K562 treated with DMSO at 1 percent for 24 hours (cell line): ENCODE measurements around the gene MIOX. TPM values are rescaled to one million over a fixed set of nuclear protein-coding genes. Genes with fewer than 3 reads are reported as not detected.

Experiments used
- total RNA-seq: library from RNA; unstranded; fragments of 300-600 nt; gene quantifications from 2 replicates; pipeline ENCODE4 v1.2.3, GENCODE V29; 2022; ENCODE audit warnings: low read depth; ENCODE audit not compliant: insufficient read depth

Gene MIOX
- total RNA-seq = not detected in 2 replicates

GRCh38 chr22:50486561-50487289 is at the start of gene MIOX:
Gene MIOX (plus strand): TSS chr22:50486859. CDS start chr22:50486898, 39 bp downstream.

GRCh38 chr22:50474710-50475651 is 11.7 kb upstream of the MIOX start, which contains the start of gene SBF1:
Gene SBF1 (minus strand): TSS chr22:50475035. CDS start chr22:50474840, 195 bp downstream.

GRCh38 chr22:50481440-50482106 is 5.1 kb upstream of the MIOX start, which contains the start of gene ADM2:
Gene ADM2 (plus strand): TSS chr22:50481543. CDS start chr22:50481848, 305 bp downstream.

GRCh38 chr22:50507421-50507990 is 20.8 kb downstream of the MIOX start, which contains the start of gene LMF2:
Gene LMF2 (minus strand): TSS chr22:50507702. CDS start chr22:50507675, 27 bp downstream.

GRCh38 chr22:50507991-50508884 is 21.6 kb downstream of the MIOX start, which contains the start of gene NCAPH2:
Gene NCAPH2 (plus strand): TSS chr22:50508224. CDS start chr22:50508338, 114 bp downstream.

GRCh38 chr22:50525104-50525857 is 38.6 kb downstream of the MIOX start, which contains the start of gene SCO2:
Gene SCO2 (minus strand): TSS chr22:50525598. CDS start chr22:50524411, 1,187 bp downstream.

GRCh38 chr22:50529897-50530579 is 43.4 kb downstream of the MIOX start, which contains the start of gene TYMP:
Gene TYMP (minus strand): TSS chr22:50530012. CDS start chr22:50529709, 303 bp downstream.

Other genes with a start within 250 kb of the MIOX start
- gene TUBGCP6, start 241.8 kb upstream of the MIOX start, total RNA-seq = 29.5 and 37.4 TPM in 2 replicates
- gene HDAC10, start 235.6 kb upstream of the MIOX start, total RNA-seq = 34.8 and 39.7 TPM in 2 replicates
- 26.2 and 28.0 TPM in 2 replicates for gene MAPK12, start 225.2 kb upstream of the MIOX start, total RNA-seq
- gene MAPK11, start 216.5 kb upstream of the MIOX start, total RNA-seq = 7.6 and 10.1 TPM in 2 replicates
- gene PLXNB2, start 179.2 kb upstream of the MIOX start, total RNA-seq = 34.9 and 38.8 TPM in 2 replicates
- 2.9 and 3.5 TPM in 2 replicates for gene DENND6B, start 159.8 kb upstream of the MIOX start, total RNA-seq
- gene PPP6R2, start 143.5 kb upstream of the MIOX start, total RNA-seq = 61.9 and 66.5 TPM in 2 replicates
- gene SBF1, start 11.8 kb upstream of the MIOX start, total RNA-seq = 69.1 and 76.1 TPM in 2 replicates
- 12.9 and 14.0 TPM in 2 replicates for gene ADM2, start 5.3 kb upstream of the MIOX start, total RNA-seq
- gene LMF2, start 20.8 kb downstream of the MIOX start, total RNA-seq = 72.9 and 74.8 TPM in 2 replicates
- gene NCAPH2, start 21.4 kb downstream of the MIOX start, total RNA-seq = 67.3 and 87.7 TPM in 2 replicates
- 3.4 and 6.5 TPM in 2 replicates for gene SCO2, start 38.7 kb downstream of the MIOX start, total RNA-seq
- gene TYMP, start 43.2 kb downstream of the MIOX start, total RNA-seq = 2.3 and 3.7 TPM in 2 replicates
- 5.1 and 7.9 TPM in 2 replicates for gene KLHDC7B, start 59.0 kb downstream of the MIOX start, total RNA-seq
- gene SYCE3, start 76.1 kb downstream of the MIOX start, total RNA-seq = not detected in 2 replicates
- gene CPT1B, start 91.6 kb downstream of the MIOX start, total RNA-seq = 6.1 and 6.2 TPM in 2 replicates
- gene CHKB, start 96.0 kb downstream of the MIOX start, total RNA-seq = 10.0 and 15.3 TPM in 2 replicates
- gene MAPK8IP2, start 113.9 kb downstream of the MIOX start, total RNA-seq = 1.1 and 1.8 TPM in 2 replicates
- 23.1 and 29.4 TPM in 2 replicates for gene ARSA, start 141.3 kb downstream of the MIOX start, total RNA-seq
- 0.13 TPM in 2 replicates for gene SHANK3, start 186.0 kb downstream of the MIOX start, total RNA-seq